Left lung (tissue), 10 donors: ENCODE data around the gene MPPED1. TPM values are rescaled to one million over a fixed set of nuclear protein-coding genes. Genes with fewer than 3 reads are reported as not detected.

Experiments used
- ATAC-seq: fragments of 200-7000 bp; cut with Tn5 transposase; one replicate; pipeline ENCODE4 v1.9.1; 2020; ENCODE audit warnings: moderate library complexity
- DNase-seq, 4 donors: peaks; one replicate each; pipeline ENCODE4 v3.0.0-alpha.2; 2013 to 2020
- H3K27ac ChIP-seq, 2 donors: fragments of 200-600 bp; sonication (generic) in 1 of 2; one replicate each; pipeline versions ENCODE4 v1.5.0 to v1.8.0; 2020 to 2021
- H3K27me3 ChIP-seq, 2 donors: fragments of 200-600 bp; sonication (generic) in 1 of 2; one replicate each; pipeline versions ENCODE4 v1.5.0 to v1.8.0; 2020 to 2021
- H3K36me3 ChIP-seq, 2 donors: fragments of 200-600 bp; sonication (generic) in 1 of 2; one replicate each; pipeline versions ENCODE4 v1.5.0 to v1.8.0; 2020 to 2021
- H3K4me1 ChIP-seq, 2 donors: fragments of 200-600 bp; one replicate each; pipeline ENCODE4 v1.8.0; 2021
- H3K4me3 ChIP-seq, 2 donors: fragments of 200-600 bp; sonication (generic) in 1 of 2; one replicate each; pipeline versions ENCODE4 v1.5.0 to v1.8.0; 2020 to 2021; ENCODE audit warnings: mild to moderate bottlenecking in 1 of 2
- H3K9me3 ChIP-seq, 2 donors: fragments of 200-600 bp; sonication (generic) in 1 of 2; one replicate each; pipeline versions ENCODE4 v1.5.0 to v1.8.0; 2020 to 2021
- CTCF ChIP-seq, 2 donors: fragments of 200-600 bp; sonication (generic) in 1 of 2; IDR thresholded peaks; one replicate each; pipeline versions ENCODE4 v1.5.0 to v1.8.0; 2021; ENCODE audit warnings: antibody characterized with exemption in 2 of 2
- intact Hi-C, 2 donors: fragments of 100-400 bp; cut with DNase I; formaldehyde crosslinking; loops; one replicate each; pipeline versions ENCODE4 v1.11.2 to v1.14.2; 2022
- polyA plus RNA-seq, 6 donors: library from polyadenylated mRNA; unstranded; fragments of 120-200 nt; gene quantifications; one replicate each; pipeline ENCODE4 v1.2.1, GENCODE V29; 2013; ENCODE audit not compliant: insufficient read length in 6 of 6
- total RNA-seq, 2 donors: library from RNA; stranded (reverse); fragmentation: NEBNext Ultra II Directional; extraction: Animal tissue kit (Norgen Biotek cat#: 25700); gene quantifications; one replicate each; pipeline ENCODE4 v1.2.1, GENCODE V29; 2021
- donor health status: DM: no; HTN: yes; CAD: no.
- donor health status: DM: no; HTN: no; CAD: no.

MPPED1 gene
- total and polyA plus RNA-seq, 8 donors, result 0.37 to 0.67 (median 0.52) TPM; not detected in 2

GRCh38 chr22:43488031-43488866, 76.4 kb downstream of the MPPED1 start:
- no peak overlapping the region for H3K4me3 ChIP-seq
- intact Hi-C loops, result no loop called here
- H3K9me3 ChIP-seq, result no peaks in the 10 kb centered on the region
- no peak overlapping the region for H3K27ac ChIP-seq
- H3K4me1 ChIP-seq, result no peaks in the 10 kb centered on the region
- DNase-seq, result peak in 3 of 4 donors; percentile 7 to 53 (median 9)
- no peak for ATAC-seq
- no peak for TF ChIP-seq CTCF (IDR thresholded peaks at IDR 0.05)
- peaks cover 0 to 76% of the 10 kb centered on the region in 2 donors for H3K27me3 ChIP-seq
- no peaks in the 10 kb centered on the region for H3K36me3 ChIP-seq

- no peak overlapping the region for H3K4me3 ChIP-seq
- H3K4me1 ChIP-seq, result no peaks in the 10 kb centered on the region
- intact Hi-C loops, result no loop called here
- ATAC-seq (no peak), DNase-seq (peak in 1 of 4 donors; percentile 49)
- no peaks in the 10 kb centered on the region for H3K36me3 ChIP-seq
- H3K27me3 ChIP-seq, result peaks cover 0 to 70% of the 10 kb centered on the region in 2 donors
- no peak overlapping the region for H3K27ac ChIP-seq
- TF ChIP-seq CTCF (IDR thresholded peaks at IDR 0.05), result no peak
- no peaks in the 10 kb centered on the region for H3K9me3 ChIP-seq
Observed at GRCh38 chr22:43488937-43489336, 77.1 kb downstream of the MPPED1 start.

GRCh38 chr22:43490311-43490710, 78.5 kb downstream of the MPPED1 start:
- intact Hi-C loops, result no loop called here
- no peak for TF ChIP-seq CTCF (IDR thresholded peaks at IDR 0.05)
- no peak for ATAC-seq

GRCh38 chr22:43491177-43491576, 79.4 kb downstream of the MPPED1 start:
- H3K36me3 ChIP-seq, result no peaks in the 10 kb centered on the region
- ATAC-seq (no peak), DNase-seq (no peak)
- peaks cover 0 to 51% of the 10 kb centered on the region in 2 donors for H3K27me3 ChIP-seq
- intact Hi-C loops, result no loop called here
- H3K9me3 ChIP-seq, result no peaks in the 10 kb centered on the region
- H3K4me1 ChIP-seq, result no peaks in the 10 kb centered on the region
- no peak overlapping the region for H3K4me3 ChIP-seq
- no peak overlapping the region for H3K27ac ChIP-seq
- no peak for TF ChIP-seq CTCF (IDR thresholded peaks at IDR 0.05)

More at GRCh38 chr22:43490311-43490710, 78.5 kb downstream of the MPPED1 start:
- peak in 1 of 4 donors; percentile 33 for DNase-seq
- H3K4me1 ChIP-seq, result no peaks in the 10 kb centered on the region
- H3K27ac ChIP-seq, result no peak overlapping the region
- H3K4me3 ChIP-seq, result no peak overlapping the region
- H3K36me3 ChIP-seq, result no peaks in the 10 kb centered on the region
- peaks cover 0 to 59% of the 10 kb centered on the region in 2 donors for H3K27me3 ChIP-seq
- H3K9me3 ChIP-seq, result no peaks in the 10 kb centered on the region

- H3K9me3 ChIP-seq, result no peaks in the 10 kb centered on the region
- DNase-seq (no peak), ATAC-seq (no peak)
- H3K36me3 ChIP-seq, result no peaks in the 10 kb centered on the region
- no peak for TF ChIP-seq CTCF (IDR thresholded peaks at IDR 0.05)
- peaks cover 0 to 46% of the 10 kb centered on the region in 2 donors for H3K27me3 ChIP-seq
- intact Hi-C loops, result no loop called here
- H3K4me1 ChIP-seq, result no peaks in the 10 kb centered on the region
- H3K27ac ChIP-seq, result no peak overlapping the region
- H3K4me3 ChIP-seq, result no peak overlapping the region
Observed at GRCh38 chr22:43491737-43492136, 79.9 kb downstream of the MPPED1 start.
